ENCODE measurements around the gene SULT1C2.
"Not testable (repeated sequence)": the region's sequence is repeated elsewhere in the genome, so short reads cannot be mapped to it uniquely, and the experiment has no call there.

The SULT1C2 gene

DNA sequence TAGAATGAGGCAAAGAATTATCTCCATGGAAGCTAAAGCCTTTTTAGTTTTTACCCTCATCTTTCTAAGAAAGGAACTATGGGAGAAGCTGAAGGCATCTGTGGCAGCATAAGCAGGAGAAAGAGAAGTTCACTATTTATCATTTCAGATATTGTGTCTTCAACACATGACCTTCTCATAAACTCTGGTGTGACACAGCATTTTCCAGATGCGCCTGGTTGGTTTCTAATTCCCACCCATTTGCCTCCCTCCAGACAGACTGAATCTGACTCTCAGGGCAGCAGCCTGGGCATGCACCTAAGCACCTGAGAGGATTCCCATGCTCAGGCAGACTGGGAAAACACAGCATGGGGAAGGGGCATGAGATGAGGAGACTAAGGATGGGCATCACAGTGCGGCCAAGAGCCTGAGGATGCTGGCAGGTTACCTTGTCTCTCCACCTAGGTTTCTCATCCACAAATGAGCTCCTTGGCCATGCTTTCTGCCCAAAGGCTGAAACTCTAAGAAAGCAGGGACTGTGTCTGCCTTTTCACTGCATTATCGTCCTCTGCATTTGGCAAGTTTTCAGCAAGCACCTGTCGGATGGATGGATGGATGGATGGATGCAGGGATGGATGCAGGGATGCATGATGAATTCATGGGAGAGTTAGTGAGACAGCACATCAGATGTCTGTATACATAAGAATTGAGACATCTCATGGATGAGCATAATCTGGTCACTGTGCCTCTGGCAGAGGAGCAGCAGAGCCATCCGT lies 60.3 kb downstream of the SULT1C2 start:
- Histone ChIP-seq H3K27me3 (ENCODE audit: insufficient read depth, insufficient read length) (no peaks in the 10 kb centered on the region), H3K4me1 (ENCODE audit: insufficient read depth, insufficient read length) (no peaks in the 10 kb centered on the region), H3K9ac (ENCODE audit: insufficient read length, low read depth) (no peak overlapping the region), H3K4me3 (ENCODE audit: insufficient read length, low read depth) (no peak overlapping the region), H3K36me3 (ENCODE audit: insufficient read depth, insufficient read length, low read length) (no peaks in the 10 kb centered on the region), H3K9me3 (ENCODE audit: insufficient read depth, low read length) (no peaks in the 10 kb centered on the region)
- no peak for TF ChIP-seq SUZ12 (IDR thresholded peaks at IDR 0.05; ENCODE audit: extremely low read depth, insufficient read depth, insufficient read length)
- TF ChIP-seq ZNF274 (IDR thresholded peaks at IDR 0.05; ENCODE audit: low read depth, low read length): no peak
- no peak for TF ChIP-seq YY1 (IDR thresholded peaks at IDR 0.05; ENCODE audit: insufficient read depth, insufficient read length)
- DNase-seq (ENCODE audit: low read depth, low spot score): no peak

DNA sequence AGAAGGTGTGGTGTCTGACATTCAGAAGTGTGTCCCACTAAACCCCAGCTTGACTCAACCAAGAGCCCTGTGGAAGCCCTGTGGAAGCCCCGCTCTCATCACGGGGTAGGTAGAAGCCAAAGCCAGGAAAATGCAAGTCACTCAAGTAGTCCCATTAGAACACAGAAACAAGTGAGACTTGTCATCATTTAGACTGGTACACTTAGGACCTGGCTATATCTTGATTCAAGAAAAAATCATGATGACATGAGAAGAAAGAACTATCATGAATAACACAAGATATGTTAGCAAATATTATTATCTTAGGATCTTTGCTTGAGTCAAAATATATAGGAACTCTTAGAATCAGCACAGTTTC lies 60.9 kb downstream of the SULT1C2 start:
- Histone ChIP-seq H3K4me1 (ENCODE audit: insufficient read depth, insufficient read length) (no peaks in the 10 kb centered on the region), H3K9ac (ENCODE audit: insufficient read length, low read depth) (no peak overlapping the region), H3K9me3 (ENCODE audit: insufficient read depth, low read length) (no peaks in the 10 kb centered on the region), H3K36me3 (ENCODE audit: insufficient read depth, insufficient read length, low read length) (no peaks in the 10 kb centered on the region), H3K4me3 (ENCODE audit: insufficient read length, low read depth) (no peak overlapping the region), H3K27me3 (ENCODE audit: insufficient read depth, insufficient read length) (no peaks in the 10 kb centered on the region)
- TF ChIP-seq SUZ12 (IDR thresholded peaks at IDR 0.05; ENCODE audit: extremely low read depth, insufficient read depth, insufficient read length) (no peak), ZNF274 (IDR thresholded peaks at IDR 0.05; ENCODE audit: low read depth, low read length) (no peak), YY1 (IDR thresholded peaks at IDR 0.05; ENCODE audit: insufficient read depth, insufficient read length) (no peak)
- no peak for DNase-seq (ENCODE audit: low read depth, low spot score)

DNA sequence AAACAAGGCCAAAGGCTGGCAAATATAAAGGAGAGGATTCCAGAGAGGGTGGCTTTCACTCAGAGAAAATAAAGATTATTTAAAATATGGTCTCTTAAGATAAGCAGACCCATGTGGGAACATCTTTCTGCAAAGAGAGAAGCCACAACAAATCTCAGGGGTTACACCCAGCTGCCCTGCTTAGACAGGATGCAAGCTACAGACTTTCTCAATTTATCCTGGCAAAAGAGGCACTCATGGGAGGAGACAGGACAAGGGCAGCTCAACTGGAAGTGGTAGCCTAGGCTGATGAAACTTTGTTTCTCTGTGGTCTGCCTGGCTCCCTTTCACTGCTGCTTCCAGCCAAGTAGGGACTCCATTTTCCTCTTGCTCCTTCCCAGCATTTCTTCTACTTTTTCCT lies 63.2 kb downstream of the SULT1C2 start:
- Histone ChIP-seq H3K4me3 (ENCODE audit: insufficient read length, low read depth) (no peak overlapping the region), H3K27me3 (ENCODE audit: insufficient read depth, insufficient read length) (no peaks in the 10 kb centered on the region), H3K4me1 (ENCODE audit: insufficient read depth, insufficient read length) (no peaks in the 10 kb centered on the region), H3K9me3 (ENCODE audit: insufficient read depth, low read length) (no peaks in the 10 kb centered on the region), H3K9ac (ENCODE audit: insufficient read length, low read depth) (no peak overlapping the region), H3K36me3 (ENCODE audit: insufficient read depth, insufficient read length, low read length) (no peaks in the 10 kb centered on the region)
- no peak for TF ChIP-seq ZNF274 (IDR thresholded peaks at IDR 0.05; ENCODE audit: low read depth, low read length)
- no peak for TF ChIP-seq YY1 (IDR thresholded peaks at IDR 0.05; ENCODE audit: insufficient read depth, insufficient read length)
- TF ChIP-seq SUZ12 (IDR thresholded peaks at IDR 0.05; ENCODE audit: extremely low read depth, insufficient read depth, insufficient read length): no peak
- DNase-seq (ENCODE audit: low read depth, low spot score): no peak

DNA sequence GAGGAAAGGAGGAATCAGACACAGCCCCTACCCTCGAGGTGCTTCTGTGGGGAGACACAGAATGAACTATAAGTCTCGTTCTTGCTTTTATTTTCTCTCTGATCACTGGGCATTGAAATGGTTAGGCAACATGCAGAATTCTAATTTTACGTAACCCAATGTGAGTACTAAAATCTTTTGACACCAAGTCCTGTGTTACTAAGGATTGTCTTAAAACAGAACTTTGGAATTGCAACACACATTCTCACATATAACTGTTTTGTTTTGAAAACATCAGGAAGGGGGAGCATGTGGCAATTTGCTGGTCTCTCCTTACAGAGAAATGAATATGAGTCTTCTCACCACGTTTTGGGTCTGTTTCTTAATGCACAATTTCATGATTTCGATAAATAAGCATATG lies 65.4 kb downstream of the SULT1C2 start:
- Histone ChIP-seq H3K9ac (ENCODE audit: insufficient read length, low read depth) (no peak overlapping the region), H3K27me3 (ENCODE audit: insufficient read depth, insufficient read length) (no peaks in the 10 kb centered on the region), H3K36me3 (ENCODE audit: insufficient read depth, insufficient read length, low read length) (no peaks in the 10 kb centered on the region), H3K4me3 (ENCODE audit: insufficient read length, low read depth) (no peak overlapping the region), H3K9me3 (ENCODE audit: insufficient read depth, low read length) (no peaks in the 10 kb centered on the region), H3K4me1 (ENCODE audit: insufficient read depth, insufficient read length) (no peaks in the 10 kb centered on the region)
- TF ChIP-seq YY1 (IDR thresholded peaks at IDR 0.05; ENCODE audit: insufficient read depth, insufficient read length): no peak
- no peak for TF ChIP-seq ZNF274 (IDR thresholded peaks at IDR 0.05; ENCODE audit: low read depth, low read length)
- TF ChIP-seq SUZ12 (IDR thresholded peaks at IDR 0.05; ENCODE audit: extremely low read depth, insufficient read depth, insufficient read length): no peak
- DNase-seq (ENCODE audit: low read depth, low spot score): no peak

DNA sequence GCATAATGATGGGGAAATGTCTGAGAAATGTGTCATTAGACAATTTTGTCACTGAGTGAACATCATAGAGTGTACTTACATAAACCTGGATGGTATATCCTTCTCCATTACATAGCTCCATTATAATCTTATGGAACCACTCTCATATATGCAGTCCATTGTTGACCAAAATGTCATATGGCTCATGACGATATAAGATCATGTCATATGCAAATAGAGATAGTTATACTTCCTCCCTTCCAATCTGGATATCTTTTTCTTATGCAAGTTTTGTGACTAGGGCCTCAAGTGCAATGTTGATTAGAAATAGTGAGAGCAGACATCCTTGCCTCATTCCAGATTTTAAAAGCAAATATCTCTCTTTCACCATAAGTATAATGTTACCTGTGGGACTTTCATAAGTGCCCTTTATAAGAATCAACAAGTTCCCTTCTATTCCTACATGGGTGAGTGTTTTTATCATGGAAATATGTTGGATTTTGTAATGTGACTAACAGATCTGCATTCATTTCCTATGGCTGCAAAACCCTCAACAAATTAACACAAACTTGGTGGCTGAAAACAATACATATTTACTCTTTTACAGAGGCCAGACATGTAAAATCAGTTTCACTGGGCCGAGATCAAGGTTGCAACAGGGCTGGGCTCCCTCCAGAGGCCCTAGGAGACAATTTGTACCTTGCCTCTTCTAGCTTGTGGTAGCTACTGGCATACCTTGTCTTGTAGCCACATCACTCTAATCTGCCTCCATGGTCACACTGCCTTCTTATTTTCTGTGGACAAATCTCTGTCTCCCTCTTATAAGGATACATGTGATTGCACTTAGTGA lies 67.4 kb downstream of the SULT1C2 start:
- Histone ChIP-seq H3K9ac (ENCODE audit: insufficient read length, low read depth) (no peak overlapping the region), H3K36me3 (ENCODE audit: insufficient read depth, insufficient read length, low read length) (no peaks in the 10 kb centered on the region), H3K4me1 (ENCODE audit: insufficient read depth, insufficient read length) (no peaks in the 10 kb centered on the region), H3K9me3 (ENCODE audit: insufficient read depth, low read length) (no peaks in the 10 kb centered on the region), H3K27me3 (ENCODE audit: insufficient read depth, insufficient read length) (no peaks in the 10 kb centered on the region), H3K4me3 (ENCODE audit: insufficient read length, low read depth) (no peak overlapping the region)
- TF ChIP-seq YY1 (IDR thresholded peaks at IDR 0.05; ENCODE audit: insufficient read depth, insufficient read length) (no peak), ZNF274 (IDR thresholded peaks at IDR 0.05; ENCODE audit: low read depth, low read length) (no peak), SUZ12 (IDR thresholded peaks at IDR 0.05; ENCODE audit: extremely low read depth, insufficient read depth, insufficient read length) (no peak)
- DNase-seq (ENCODE audit: low read depth, low spot score): no peak

DNA sequence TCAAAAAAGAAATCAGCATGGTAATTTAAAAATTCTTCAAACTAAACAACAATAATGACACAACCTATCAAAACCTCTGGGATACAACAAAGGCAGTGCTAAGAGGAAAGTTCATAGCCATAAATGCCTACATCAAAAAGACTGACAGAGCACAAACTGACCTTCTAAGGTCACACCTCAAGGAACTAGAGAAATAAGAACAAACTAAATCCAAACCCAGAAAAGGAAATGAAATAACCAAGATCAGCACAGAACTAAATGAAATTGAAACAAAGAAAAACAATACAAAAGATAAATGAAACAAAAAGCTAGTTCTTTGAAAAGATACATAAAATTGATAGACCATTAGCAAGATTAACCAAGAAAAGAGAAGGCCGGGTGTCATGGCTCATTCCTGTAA lies 70.6 kb downstream of the SULT1C2 start:
- H3K9me3 ChIP-seq (ENCODE audit: insufficient read depth, low read length); H3K27me3 ChIP-seq (ENCODE audit: insufficient read depth, insufficient read length); H3K4me3 ChIP-seq (ENCODE audit: insufficient read length, low read depth); DNase-seq (ENCODE audit: low read depth, low spot score); H3K36me3 ChIP-seq (ENCODE audit: insufficient read depth, insufficient read length, low read length); H3K9ac ChIP-seq (ENCODE audit: insufficient read length, low read depth); H3K4me1 ChIP-seq (ENCODE audit: insufficient read depth, insufficient read length): not testable (repeated sequence)
